Upper lobe of left lung (tissue), 4 donors: Measurements from ENCODE around the gene ANKRD34A.

Experiments
- EP300 ChIP-seq, 4 donors: sonication (generic); formaldehyde crosslinking; IDR thresholded peaks; one replicate each; pipeline ENCODE4 v1.5.1; 2017; ENCODE audit warnings: antibody characterized with exemption in 4 of 4, control low read depth in 2 of 4
- TF ChIP-seq, protein P1 (sequence below), 6 experiments: fragments of 450-650 bp in 4 of 6; fragments of 200-600 bp in 2 of 6; sonication (generic) in 2 of 6; IDR thresholded peaks; one replicate each; pipeline ENCODE4 v1.5.1; 2016 to 2019; ENCODE audit warnings: antibody characterized with exemption in 6 of 6

DNA sequence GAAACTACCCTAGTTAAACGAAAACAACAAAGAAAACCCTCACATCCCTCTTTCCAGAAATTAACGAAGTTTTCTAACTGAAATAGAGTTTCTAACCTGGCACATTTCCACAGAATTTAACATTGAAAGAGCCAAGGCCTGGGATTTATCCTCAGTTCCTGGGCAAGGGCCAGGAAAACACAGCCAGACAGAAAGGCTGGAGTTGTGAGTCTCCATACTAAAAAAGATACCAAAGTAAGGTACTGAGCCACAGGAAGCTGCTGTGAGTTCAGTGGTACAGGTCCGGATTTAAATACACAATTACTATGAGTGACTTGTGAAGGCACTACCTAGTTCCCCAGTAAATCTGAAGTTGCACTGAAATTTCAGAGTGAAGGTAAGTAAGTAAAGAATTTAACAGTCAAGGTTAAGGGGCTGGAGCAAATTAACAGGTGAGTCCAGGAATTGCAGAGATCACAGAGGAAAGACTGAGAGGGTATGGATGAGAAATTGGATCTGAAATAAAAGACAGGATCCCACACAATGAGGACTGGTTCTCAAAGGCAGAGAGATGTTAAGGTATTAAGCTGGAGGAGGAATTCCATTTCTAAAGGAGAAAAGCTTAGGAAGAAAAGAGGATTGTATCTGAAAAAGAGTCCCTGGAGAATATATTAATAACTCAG, 7.5 kb downstream of the ANKRD34A start:
- TF ChIP-seq, protein P1, sequence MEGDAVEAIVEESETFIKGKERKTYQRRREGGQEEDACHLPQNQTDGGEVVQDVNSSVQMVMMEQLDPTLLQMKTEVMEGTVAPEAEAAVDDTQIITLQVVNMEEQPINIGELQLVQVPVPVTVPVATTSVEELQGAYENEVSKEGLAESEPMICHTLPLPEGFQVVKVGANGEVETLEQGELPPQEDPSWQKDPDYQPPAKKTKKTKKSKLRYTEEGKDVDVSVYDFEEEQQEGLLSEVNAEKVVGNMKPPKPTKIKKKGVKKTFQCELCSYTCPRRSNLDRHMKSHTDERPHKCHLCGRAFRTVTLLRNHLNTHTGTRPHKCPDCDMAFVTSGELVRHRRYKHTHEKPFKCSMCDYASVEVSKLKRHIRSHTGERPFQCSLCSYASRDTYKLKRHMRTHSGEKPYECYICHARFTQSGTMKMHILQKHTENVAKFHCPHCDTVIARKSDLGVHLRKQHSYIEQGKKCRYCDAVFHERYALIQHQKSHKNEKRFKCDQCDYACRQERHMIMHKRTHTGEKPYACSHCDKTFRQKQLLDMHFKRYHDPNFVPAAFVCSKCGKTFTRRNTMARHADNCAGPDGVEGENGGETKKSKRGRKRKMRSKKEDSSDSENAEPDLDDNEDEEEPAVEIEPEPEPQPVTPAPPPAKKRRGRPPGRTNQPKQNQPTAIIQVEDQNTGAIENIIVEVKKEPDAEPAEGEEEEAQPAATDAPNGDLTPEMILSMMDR (IDR thresholded peaks at IDR 0.05) = no peak
- TF ChIP-seq EP300 (IDR thresholded peaks at IDR 0.05) = no peak
